Activated CD4-positive, alpha-beta T cell treated with anti-CD3 and anti-CD28 coated beads, Interleukin-2, Interleukin-4, amounts not matched to agents 100 ng/mL and 50 ng/mL, durations not matched to agents 16 hours and 8 hours (primary cell): Measurements from ENCODE around the gene PATL2.
A peak's percentile ranks its signal among the peaks of the same experiment; 100 is the strongest.
"Not testable (repeated sequence)": the region's sequence is repeated elsewhere in the genome, so short reads cannot be mapped to it uniquely, and the experiment has no call there.

Experiments used
- DNase-seq: peaks from one replicate; pipeline ENCODE4 v3.0.0-alpha.2; 2020; ENCODE audit warnings: low spot score

The PATL2 gene

GRCh38 chr15:44711096-44711742 is at the start of gene PATL2, which contains the start of gene B2M:
TSS of gene PATL2 (minus strand) at chr15:44711323. CDS start at chr15:44676490, 34,833 bp downstream.
TSS of gene B2M (plus strand) at chr15:44711517. CDS start at chr15:44711547, 30 bp downstream.
- DNase-seq = peak; percentile 98

GRCh38 chr15:44753345-44753744 is 42.2 kb upstream of the PATL2 start:
- no peak for DNase-seq

DNA sequence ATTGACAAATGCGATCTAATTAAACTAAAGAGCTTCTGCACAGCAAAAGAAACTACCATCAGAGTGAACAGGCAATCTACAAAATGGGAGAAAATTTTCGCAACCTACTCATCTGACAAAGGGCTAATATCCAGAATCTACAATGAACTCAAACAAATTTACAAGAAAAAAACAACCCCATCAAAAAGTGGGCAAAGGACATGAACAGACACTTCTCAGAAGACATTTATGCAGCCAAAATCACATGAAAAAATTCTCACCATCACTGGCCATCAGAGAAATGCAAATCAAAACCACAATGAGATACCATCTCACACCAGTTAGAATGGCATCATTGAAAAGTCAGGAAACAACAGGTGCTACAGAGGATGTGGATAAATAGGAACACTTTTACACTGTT is 32.3 kb upstream of the PATL2 start:
- not testable (repeated sequence) for DNase-seq

DNA sequence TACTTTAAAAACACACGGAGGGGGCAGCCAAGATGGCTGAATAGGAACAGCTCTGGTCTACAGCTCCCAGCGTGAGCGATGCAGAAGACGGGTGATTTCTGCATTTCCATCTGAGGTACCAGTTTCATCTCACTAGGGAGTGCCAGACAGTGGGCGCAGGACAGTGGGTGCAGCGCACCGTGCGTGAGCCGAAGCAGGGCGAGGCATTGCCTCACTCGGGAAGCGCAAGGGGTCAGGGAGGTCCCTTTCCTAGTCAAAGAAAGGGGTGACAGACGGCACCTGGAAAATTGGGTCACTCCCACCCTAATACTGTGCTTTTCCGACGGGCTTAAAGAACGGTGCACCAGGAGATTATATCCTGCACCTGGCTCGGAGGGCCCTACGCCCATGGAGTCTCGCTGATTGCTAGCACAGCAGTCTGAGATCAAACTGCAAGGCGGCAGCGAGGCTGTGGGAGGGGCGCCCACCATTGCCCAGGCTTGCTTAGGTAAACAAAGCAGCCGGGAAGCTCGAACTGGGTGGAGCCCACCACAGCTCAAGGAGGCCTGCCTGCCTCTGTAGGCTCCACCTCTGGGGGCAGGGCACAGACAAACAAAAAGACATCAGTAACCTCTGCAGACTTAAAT is 28.2 kb upstream of the PATL2 start:
- not testable (repeated sequence) for DNase-seq

DNA sequence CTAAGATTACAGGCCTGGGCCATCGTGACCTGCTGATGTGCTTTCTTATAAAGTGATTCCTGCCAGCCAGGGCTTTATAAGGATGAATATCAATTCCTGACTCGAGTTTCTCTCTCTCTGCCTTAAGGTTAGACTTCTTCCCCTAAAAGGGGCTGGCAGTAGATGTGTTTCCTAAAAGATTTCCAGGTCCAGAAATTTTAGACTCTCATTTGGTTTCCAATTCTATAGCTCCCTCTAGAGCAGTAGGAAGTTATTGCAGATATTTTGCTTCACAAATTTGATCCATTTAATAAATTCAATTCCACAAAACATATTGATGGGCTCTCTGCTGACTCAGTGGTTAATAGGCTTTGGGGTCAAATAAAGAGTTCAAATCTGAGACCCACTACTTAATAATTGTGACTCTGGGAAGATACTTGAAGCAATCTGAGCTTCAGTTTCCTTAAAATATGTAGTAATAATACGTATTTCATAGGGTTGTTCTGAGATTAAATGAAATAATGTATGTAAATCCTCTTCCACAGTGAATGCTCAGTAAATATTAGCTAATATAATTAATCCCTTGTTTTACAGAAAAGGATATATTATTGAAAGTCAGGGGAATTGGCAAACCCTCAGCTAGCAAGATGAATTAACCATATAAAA is 27.3 kb upstream of the PATL2 start:
- DNase-seq = no peak

DNA sequence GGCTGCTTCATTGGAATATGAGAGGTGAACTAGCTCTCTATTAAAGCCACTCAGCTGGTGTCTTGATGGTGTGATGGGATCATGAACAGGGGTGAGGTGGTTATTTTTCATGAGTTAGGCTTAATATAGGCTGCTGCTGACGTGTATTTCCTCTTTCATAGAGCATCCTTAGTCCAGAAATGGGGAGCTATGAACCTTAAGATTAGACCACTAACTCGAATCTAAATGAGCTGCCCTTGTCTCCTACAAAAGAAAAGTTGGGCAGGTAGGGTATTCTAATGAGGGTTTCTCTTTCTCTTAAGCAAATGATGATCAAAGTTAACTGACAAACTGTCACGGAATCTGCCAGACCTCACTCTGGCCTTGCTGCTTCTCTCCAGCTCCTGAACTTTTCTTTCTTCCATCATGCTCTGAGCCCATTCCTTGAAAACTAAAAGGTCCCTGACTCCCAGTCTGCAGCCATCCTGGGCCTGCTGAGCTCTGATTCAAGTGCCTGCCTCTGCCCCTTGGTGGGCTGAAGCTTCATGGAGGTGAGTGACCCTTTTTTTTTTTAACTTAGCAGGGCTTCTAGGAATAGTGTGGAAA is 25.1 kb upstream of the PATL2 start, which contains the start of gene TRIM69:
TRIM69 (plus strand) TSS at position 348 of the 585 bp plus-strand sequence; CDS start at position 525, 177 bp downstream.
- no peak for DNase-seq

DNA sequence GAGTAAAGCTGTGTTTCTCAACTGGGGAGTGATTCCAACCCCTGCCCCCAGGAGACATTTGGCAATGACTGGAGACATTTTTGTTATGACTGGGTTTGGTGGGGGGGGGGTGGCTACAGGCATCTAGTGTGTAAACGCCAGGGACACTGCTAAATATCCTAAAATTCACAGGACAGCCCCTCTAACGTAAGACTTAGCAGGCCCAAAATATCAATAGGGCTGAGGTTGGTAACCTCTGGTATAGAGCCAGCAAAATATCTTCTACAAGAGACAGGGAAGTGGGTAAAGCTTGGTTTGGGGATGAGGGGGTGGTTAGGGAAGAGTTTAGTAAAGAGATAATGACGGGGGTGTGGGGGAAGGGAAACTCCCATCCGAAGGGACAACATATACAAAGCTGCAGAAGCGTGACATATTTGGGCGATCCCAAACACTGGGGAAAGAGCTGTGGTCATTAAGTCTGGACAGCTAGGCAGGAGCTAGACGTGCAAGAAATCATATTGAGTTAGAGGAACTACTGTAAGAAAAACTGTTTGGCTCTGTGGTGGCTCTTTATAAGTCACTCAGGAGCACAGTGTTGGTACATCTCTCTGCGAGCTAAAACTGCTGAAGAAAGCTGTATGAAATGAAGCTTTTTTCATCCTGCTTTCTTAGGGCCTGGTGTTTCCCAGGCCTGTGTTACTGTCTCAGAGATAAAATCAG is 24.5 kb upstream of the PATL2 start:
- DNase-seq = peak; percentile 63

DNA sequence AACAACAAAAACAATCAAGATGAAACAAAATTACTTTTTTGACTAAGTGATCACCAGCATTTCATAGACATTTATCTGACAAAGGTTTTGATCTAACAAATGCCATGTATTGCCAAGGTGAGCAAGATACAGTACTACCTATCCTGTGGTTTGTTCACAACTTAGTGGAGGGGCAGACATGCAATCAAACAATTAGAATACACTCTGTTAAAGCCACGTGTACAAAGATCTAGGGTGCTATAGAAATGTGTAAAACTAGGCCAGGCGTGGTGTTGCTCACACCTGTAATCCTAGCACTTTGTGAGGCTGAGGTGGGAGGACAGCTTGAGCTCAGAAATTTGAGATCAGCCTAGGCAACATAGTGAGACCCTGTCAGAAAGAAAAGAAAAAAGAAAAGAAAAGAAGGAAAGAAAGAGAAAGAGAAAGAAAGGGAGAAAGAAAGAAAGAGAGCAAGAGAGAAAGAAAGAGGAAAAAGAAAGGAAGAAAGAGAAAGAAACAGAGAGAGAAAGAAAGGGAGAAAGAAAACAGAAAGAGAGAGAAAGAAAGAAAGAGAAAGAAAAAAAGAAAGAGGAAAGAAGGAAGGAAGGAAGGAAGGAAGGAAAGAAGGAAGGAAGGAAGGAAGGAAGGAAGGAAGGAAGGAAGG is 23.8 kb upstream of the PATL2 start:
- no peak for DNase-seq

DNA sequence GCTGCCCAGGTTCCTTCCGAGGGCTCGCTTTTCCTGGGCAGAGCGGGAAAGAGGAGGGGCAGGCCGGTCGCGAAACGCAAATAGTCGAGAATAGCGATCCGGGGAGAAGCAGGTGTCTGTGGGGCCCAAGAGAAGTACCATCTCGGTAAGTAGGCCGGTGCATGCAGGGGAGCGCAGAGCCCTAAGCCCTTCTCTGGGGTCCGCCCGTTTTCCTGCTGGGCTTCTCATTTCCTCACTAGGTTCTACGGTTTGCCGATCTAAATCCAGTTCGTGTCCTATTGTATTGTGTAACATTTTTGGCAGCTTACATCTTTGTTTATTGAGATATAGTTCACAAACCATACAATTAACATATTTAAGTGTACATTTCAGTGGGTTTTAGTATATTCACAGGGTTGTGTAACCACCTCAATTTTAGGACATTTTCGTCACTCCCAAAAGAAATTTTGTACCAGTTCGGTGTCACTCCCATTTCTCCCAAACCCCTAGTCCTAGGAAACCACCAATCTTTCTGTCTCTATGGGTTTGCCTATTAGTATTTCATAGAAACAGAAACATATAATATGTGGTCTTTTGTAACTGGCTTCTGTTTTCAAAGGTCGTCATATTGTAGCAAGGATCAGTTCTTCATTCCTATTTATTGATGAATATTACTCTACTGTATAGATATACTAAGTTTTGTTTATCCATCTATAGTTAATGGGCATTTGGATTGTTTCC is 18.4 kb upstream of the PATL2 start:
- peak; percentile 49 for DNase-seq

DNA sequence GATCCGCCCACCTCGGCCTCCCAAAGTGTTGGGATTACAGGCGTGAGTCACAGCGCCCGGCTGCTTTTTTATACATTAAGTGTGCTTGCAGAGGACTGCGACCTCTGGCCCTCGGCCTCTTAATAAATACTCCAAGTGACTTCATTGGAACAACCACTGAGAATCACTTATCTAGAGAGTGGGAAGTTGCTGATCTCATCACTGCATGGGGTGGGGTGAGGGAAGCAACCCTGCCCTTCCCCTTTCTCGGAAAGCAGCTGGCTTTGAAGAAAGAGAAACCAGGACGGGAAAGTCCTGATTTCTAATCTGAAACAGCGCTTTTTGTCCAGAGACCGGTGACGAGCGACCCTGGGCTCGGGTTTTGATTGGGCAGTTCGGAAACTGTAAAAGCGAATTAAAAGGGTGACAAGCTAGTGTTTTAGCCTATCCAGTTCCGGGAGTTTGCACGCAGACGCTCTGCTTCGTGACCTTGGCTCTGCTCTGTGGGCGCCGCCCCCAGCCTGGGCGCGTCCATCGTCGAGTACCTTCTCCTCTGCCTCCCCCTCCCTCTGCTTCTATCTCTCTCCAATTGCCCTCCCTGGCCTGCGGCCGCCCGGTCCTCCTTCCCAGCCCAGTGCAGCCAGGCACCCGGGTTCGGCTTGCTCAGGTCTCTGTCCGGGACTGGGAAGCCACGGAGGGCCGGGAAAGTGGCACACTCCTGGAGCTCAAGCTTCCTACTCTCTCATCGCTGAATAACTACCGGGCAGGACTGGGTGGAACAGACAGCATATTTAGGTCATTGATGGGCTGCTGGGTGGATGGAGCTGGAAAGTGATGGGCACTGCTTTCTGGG is 17.7 kb upstream of the PATL2 start:
- peak; percentile 99 for DNase-seq

DNA sequence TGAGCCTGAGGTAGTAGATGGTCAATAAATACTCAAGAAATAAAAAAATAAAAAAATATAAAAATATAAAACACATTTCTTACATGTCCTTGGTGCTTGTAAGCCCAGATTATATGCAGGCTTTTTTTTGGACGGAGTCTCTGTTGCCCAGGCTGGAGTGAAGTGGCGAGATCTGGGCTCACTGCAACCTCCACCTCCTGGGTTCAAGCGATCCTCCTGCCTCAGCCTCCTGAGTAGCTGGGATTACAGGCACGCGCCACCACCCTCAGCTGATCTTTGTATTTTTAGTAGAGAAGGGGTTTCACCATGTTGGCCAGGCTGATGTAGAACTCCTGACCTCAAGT is 17.1 kb upstream of the PATL2 start:
- not testable (repeated sequence) for DNase-seq

DNA sequence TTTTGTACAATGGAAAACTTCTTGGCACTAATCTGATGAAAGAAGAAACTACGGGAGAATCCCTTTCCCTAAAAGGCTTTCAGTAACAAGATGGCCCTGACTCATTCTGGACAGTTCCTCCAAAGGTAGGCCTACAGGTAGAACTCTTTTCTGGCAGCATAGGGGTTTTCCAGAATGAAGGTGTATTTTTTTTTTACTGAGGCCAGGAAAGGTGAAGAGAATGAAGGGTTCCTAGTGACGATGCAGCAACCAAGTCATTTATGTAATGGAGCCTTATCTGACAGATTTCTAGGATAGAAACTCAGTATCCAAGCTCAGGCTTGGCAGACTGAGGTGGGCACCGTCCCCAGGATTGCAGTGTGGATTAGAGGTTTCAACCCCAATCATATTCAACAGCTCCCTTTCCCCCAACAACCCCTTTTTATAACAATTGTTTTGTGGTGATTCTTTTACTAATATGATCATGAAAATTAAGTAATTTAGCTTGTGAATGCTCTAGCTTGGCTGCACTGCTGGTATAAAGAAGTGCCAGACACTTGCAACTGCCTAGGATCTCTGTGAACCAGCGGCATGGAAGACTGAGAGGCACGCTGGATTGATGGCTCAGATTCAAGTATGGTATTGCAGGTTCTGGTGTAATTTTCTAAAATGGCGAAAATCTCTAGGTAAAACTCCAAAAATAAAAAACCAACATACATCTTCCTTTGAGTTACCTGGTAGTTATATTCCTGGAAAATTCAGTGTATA is 16.5 kb upstream of the PATL2 start:
- peak; percentile 42 for DNase-seq

DNA sequence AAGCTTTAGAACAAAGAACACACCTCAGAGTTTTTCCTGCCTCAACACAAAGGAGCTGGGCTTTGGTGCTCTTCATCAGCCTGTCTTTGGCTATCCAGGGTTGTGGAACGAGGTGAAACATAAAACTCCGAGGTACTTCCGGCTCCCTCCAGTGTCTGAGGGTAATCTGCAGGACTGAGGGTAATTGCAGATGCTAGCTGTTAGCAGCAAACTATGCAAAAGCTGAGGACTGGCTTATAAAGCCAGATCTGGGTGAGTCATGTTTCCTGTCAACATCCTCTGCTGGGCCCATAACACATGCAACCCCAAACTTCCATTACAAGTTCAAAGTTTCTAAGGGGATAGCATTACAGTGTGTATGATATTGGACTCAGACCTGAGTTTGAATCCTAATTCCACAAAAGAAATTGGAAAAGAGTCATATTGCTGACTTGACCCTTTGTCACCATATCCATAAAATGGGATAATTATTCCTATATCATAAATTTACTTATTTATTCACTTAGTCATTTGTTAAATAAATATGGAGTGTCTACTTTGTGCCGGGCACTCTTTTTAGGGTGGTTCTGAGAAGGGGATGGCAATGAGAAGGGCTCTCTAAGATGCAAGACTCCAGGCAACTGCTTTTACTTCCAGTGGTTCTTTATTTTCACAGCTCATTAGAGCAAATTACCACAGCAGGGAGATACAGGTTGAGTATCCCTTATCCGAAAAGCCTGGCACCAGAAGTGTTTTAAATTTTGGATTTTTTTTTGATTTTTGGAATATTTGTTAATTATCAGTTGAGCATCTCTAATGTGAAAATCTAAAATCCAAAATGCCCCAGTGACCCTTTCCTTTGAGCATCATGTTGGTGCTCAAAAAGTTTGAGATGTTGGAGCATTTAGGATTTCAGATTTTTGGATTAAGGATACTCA is 15.7 kb upstream of the PATL2 start:
- peak; percentile 94 for DNase-seq

DNA sequence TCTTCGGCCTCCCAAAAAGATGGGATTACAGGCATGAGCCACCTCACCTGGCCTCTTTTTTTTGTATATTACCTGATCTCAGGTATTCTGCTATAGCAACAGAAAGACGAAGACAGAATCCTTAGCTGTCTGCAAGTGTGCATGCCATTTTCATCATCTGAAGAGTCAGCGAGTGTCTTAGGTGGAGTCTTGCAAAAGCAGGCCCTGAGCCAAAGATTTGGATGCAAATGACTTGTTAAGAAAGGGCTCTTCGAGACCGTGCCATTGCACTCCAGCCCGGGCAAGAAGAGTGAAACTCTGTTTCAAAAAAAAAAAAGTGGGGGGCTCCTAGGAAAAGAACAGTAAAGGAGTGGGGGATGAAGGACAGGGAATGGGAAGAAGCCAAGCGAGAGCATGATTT is 15.0 kb upstream of the PATL2 start:
- peak; percentile 40 for DNase-seq

DNA sequence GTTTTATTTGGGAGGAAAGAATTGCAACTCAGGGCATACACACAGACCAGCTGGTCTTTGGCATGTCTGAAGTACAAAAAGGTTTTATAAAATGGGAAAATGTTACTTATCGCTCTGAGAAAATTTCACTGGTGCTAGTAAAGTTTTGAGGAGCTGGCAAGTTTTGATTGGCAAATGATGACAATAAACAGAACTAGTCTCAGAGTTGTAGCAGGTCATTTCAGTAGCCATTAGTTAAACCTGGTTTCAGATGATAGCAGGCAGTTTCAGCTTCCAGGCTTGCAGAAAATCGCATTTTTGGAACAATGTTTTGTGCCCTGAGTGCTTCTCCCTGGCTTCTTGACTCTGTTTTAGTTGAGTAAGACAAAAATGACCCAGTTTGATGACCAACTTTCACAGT is 10.9 kb upstream of the PATL2 start:
- peak; percentile 48 for DNase-seq

- no peak for DNase-seq
Measured at GRCh38 chr15:44720460-44721176, 9.5 kb upstream of the PATL2 start.

GRCh38 chr15:44720000-44720435 is 8.9 kb upstream of the PATL2 start:
- DNase-seq = not testable (repeated sequence)
